GM06990 (cell line): ENCODE data around the gene MIGA1.

Experiments used
- DNase-seq: peaks from one replicate; pipeline ENCODE4 v3.0.0-alpha.2; 2011; ENCODE audit not compliant: insufficient read length; ENCODE audit errors: extremely low read depth
- H3K27me3 ChIP-seq: replicated peaks from 2 replicates; pipeline ENCODE4 v1.6.0; 2011; ENCODE audit warnings: low read length; ENCODE audit not compliant: control insufficient read depth, insufficient read depth
- H3K36me3 ChIP-seq: 2 replicates; pipeline ENCODE4 v1.5.1; 2011; ENCODE audit warnings: low read length; ENCODE audit not compliant: control insufficient read depth, insufficient read depth
- H3K4me3 ChIP-seq: replicated peaks from 2 replicates; pipeline ENCODE4 v1.5.1; 2011; ENCODE audit warnings: low read depth, mild to moderate bottlenecking, control low read depth, low read length
- TF ChIP-seq, protein P1 (sequence below): IDR thresholded peaks from 2 replicates; pipeline ENCODE4 v1.5.1; 2011; ENCODE audit warnings: low read length, control low read depth, mild to moderate bottlenecking, inconsistent platforms; ENCODE audit not compliant: insufficient read depth, poor library complexity, severe bottlenecking

The MIGA1 gene, protein sequence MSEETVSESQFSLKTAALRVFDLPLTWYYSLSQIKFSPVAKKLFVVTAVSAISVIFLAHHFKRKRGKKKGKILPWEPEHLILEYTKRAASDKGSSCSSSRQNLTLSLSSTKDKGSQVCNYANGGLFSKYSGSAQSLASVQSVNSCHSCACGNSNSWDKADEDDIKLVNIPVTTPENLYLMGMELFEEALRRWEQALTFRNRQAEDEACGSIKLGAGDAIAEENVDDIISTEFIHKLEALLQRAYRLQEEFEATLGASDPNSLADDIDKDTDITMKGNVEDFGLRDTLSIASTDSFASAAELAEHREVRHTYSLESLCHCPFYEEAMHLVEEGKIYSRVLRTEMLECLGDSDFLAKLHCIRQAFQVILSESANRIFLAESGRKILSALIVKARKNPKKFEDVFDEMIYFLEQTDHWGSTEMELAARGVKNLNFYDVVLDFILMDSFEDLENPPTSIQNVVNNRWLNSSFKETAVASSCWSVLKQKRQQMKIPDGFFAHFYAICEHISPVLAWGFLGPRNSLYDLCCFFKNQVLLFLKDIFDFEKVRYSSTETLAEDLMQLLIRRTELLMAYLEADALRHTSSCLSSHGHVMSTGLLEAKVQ

DNA sequence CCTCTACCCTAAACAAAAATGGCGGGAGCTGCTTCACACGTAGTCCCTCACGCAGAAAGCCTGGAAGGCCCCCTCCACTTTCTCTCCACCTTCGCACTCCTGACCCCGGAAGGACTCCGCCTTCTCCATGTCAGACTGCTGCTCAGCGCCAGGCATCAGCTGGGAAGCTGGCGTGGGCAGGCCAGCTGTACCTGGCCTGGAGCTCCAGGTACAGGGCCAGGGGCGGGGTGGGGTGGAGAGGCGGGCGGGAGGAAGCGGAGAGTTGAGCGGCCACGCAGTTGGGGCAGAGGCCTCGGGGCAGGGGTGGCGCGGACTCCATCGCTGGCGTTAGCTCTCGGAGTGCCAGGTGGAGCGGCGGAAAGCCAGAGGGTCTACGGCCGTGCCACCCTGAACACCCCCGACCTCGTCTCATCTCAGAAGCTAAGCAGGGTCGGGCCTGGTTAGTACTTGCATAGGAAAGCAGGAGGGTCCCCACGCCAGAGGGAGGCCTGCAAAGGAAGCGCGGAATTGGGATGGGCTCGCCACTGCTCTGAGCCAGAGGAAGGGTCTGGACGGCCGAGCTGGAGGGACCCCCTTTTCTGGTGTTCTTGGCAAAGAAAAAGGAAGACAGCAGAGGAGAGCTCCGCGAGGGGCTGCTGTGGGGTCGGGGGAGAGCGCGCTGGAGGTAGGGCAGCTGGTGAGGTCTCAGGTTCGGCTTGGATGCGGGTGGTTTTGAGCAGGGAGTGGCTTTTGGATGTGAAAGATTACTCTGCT, at the start of gene MIGA1:
Gene MIGA1 (plus strand): TSS at position 121 of the 753 bp plus-strand sequence. CDS start 3,604 bp downstream, outside the sequence.
- TF ChIP-seq, protein P1, sequence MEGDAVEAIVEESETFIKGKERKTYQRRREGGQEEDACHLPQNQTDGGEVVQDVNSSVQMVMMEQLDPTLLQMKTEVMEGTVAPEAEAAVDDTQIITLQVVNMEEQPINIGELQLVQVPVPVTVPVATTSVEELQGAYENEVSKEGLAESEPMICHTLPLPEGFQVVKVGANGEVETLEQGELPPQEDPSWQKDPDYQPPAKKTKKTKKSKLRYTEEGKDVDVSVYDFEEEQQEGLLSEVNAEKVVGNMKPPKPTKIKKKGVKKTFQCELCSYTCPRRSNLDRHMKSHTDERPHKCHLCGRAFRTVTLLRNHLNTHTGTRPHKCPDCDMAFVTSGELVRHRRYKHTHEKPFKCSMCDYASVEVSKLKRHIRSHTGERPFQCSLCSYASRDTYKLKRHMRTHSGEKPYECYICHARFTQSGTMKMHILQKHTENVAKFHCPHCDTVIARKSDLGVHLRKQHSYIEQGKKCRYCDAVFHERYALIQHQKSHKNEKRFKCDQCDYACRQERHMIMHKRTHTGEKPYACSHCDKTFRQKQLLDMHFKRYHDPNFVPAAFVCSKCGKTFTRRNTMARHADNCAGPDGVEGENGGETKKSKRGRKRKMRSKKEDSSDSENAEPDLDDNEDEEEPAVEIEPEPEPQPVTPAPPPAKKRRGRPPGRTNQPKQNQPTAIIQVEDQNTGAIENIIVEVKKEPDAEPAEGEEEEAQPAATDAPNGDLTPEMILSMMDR: no peak
- peak; percentile 81 for DNase-seq

DNA sequence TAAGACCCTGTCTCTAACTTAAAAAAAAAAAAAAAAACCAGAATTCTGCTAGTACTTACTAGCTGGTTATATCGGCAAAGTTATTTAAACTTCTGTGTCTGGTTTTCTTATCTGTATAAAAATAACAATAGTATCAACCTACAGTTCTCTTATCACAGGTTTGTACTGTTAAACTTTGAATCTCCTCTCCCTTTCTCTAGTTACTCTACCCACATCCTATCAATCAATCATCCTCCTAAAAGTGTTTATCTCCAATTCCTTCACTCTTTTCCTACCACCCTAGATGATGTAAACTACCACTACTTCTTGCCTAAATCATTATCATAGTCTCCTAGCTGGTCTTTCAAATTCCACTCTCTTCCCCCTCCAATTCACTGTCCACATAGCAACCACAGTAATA, 47.4 kb upstream of the MIGA1 start:
- Histone ChIP-seq H3K4me3 (no peak overlapping the region), H3K36me3 (no peaks in the 10 kb centered on the region; the same call in none of the 2 replicates), H3K27me3 (no peaks in the 10 kb centered on the region)
- no peak for DNase-seq
- TF ChIP-seq, protein P1: no peak

More for the DNA sequence above, at the start of gene MIGA1:
- Histone ChIP-seq H3K27me3 (no peaks in the 10 kb centered on the region), H3K4me3 (peak within 1 kb of the TSS; percentile 79), H3K36me3 (no peaks in the 10 kb centered on the region; the same call in 1 of the 2 replicates)

DNA sequence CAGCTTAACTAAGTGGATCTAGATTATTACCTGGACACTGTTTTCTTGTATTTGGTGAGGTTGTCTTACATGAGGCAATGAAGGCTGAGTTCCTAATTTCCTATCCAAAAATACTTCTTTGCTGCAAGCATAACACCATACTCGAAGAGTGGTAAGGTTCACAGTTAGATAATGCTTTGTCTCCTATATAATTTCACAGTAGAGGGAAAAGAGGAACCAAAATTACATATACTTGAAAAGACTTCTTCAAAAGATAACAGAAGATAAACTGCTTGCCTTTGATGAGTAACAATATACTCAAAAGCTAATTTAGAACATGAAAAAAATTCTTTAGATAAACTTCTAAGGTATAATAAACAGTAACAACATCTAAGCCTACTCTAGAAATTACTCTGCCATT, 40.2 kb upstream of the MIGA1 start:
- no peak overlapping the region for H3K4me3 ChIP-seq
- DNase-seq: no peak
- no peaks in the 10 kb centered on the region for H3K27me3 ChIP-seq
- TF ChIP-seq, protein P1: no peak
- no peaks in the 10 kb centered on the region; the same call in 1 of the 2 replicates for H3K36me3 ChIP-seq

DNA sequence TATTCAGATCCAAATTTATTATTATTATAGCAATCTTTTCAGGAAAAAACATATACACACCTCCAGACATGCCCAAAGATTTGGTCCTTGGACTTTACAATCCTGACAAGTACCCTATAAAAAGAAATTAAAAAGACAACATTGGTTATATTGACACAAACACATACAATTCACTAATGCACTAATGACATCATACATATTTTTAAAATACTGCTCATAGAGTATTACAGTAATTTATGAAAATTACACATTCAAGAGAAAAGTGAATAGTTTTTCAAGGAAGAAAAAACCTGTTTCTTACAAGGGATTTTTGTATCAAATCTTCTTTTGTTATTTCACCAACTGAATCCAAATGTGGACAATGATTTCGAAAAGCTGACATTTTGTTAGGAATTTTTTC, 38.1 kb upstream of the MIGA1 start:
- Histone ChIP-seq H3K27me3 (no peaks in the 10 kb centered on the region), H3K4me3 (no peak overlapping the region), H3K36me3 (no peaks in the 10 kb centered on the region; the same call in 1 of the 2 replicates)
- TF ChIP-seq, protein P1: no peak
- no peak for DNase-seq

DNA sequence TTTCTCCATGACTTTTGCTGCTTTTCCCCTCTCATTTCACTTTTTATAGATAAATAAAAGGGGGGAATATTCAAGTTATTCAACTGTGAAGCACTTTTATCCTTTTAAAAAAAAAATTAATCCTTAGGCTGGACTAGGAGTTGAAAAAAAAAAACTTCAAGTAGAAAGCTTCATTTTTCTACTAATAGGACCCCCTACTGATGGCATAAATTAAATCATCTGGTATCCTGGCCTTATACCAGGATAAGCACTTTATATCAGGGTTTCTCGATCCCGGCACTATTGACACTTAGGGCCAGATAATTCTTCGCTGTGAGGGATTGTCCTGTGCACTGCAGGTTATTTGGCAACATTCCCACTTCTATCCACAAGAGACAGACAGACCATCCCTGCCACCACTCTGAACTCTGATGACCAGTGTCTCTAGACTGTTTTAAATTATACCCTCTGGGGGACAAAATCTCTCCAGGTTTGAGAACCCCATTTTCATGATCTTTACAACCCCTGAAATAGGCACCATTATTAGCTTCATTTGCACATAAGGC, 37.4 kb upstream of the MIGA1 start:
- Histone ChIP-seq H3K36me3 (no peaks in the 10 kb centered on the region), H3K27me3 (no peaks in the 10 kb centered on the region), H3K4me3 (no peak overlapping the region)
- TF ChIP-seq, protein P1: no peak
- no peak for DNase-seq
